SKM-1 treated with dmso at 0.1 percent for 144 hours (cell line): ENCODE results near the gene TBC1D22A.

Source experiments
- DNase-seq: peaks from one replicate; lab custom pipeline; 2025; ENCODE audit not compliant: unreplicated experiment; lab: John Stamatoyannopoulos, UW

Gene TBC1D22A

GRCh38 chr22:46922037-46922436, 159.6 kb downstream of the TBC1D22A start:
- no peak for DNase-seq

DNA sequence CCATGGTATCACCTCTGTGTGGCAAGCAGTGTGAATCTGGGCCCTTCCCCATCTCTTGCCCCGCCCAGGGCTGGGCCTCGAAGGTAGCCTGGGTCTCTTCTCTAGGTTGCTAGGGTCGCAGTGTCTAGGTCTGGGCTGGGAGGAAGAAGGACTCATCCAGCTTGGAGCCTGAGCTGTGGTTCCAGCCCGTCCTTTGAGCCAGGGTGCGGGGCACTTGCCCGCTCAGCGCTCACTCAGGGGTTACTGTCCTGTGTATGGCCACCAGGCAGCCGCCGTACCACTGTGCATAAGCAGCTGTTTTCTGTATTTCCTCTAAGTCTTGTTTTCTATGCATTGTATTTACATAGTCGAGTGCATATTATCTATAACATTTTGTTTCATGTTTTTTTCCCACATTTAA, 160.9 kb downstream of the TBC1D22A start:
- no peak for DNase-seq

DNA sequence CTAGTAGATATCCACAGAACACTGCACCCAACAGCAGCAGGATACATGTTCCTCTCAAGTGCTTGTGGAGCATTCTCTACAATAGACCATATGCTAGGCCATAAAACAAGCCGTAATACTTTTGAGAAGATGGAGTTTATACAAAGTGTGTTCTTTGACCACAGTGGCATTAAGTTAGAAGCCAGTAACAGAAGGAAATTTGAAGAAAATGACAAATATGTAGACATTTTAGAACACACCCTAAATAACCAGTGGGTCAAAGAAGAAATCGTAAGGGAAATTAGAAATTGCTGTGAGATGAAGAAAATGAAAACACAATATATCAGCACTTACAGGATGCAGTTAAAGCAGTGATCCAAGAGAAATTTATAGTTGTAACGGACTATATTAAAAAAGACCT, 163.4 kb downstream of the TBC1D22A start:
- DNase-seq: no peak

- DNase-seq: no peak
Measured at GRCh38 chr22:46929046-46929709, 166.7 kb downstream of the TBC1D22A start.

DNA sequence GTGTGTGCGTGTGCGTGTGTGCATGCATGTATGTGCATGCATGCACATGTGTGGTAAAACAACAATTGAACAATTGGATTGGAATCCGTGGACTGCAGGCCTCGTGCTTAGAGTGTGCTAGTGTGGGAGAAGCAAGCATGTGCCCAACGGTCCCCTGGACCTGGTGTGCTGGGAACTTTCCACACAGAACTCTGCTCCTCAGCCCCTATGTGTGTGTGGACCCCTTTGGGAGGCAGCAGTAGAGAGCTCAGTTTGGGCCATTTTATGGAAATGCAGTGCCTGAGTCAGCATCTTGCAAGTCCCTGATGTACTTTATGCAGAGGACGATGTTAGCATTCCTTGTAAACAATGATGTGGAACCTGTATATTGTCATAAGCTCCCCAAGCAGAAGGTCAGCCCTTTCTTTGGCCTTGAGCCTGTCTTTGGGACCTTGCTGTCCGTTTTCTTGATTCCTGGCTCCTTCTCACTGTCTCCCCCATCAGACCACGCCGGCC, 167.3 kb downstream of the TBC1D22A start:
- DNase-seq: no peak

GRCh38 chr22:46931414-46931813, 169.0 kb downstream of the TBC1D22A start:
- DNase-seq: no peak

- DNase-seq: no peak
Measured at GRCh38 chr22:46931881-46932280, 169.4 kb downstream of the TBC1D22A start.

DNA sequence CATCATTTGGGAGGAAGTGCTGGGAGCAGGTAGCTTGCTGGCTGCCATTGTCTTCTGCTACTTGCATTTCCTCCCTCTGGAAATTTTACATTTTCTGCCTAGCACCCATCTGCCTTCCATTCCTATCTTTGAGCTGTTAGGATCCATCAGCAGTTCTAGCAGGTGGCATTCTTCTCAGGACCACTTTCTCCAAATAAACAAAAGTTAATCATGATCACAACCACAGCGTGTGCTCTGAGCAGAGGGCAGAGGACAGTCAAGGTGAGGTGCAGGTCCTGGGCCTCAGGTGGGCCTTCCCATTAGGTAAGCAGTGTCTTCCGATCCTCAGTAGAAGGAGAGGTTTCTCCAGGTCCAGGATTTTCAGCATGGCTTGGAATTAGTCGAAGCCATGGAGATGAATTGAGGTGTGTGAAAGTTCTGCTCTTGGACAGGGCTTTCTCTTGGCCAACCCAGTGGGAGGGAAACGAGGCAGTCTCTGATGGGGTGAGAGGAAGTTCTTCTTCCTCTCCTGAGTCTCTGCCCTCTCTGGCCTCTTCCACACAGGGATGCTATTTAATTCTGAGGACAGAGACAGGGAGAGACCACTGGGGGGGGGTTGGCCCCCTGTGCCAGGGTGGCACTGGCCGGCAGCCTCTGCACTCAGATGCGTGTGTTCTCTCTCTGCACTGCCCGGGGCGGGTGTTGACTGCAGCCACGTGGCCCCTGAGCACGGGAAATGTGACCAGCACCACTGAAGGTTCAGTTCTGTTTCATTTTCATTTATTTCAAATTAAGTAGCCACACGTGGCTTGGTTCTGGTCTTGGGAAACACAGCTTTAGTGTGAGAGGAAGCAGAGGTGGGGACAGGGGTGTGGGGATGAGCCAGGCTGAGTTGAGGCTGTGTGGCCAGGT, 170.8 kb downstream of the TBC1D22A start:
- no peak for DNase-seq

DNA sequence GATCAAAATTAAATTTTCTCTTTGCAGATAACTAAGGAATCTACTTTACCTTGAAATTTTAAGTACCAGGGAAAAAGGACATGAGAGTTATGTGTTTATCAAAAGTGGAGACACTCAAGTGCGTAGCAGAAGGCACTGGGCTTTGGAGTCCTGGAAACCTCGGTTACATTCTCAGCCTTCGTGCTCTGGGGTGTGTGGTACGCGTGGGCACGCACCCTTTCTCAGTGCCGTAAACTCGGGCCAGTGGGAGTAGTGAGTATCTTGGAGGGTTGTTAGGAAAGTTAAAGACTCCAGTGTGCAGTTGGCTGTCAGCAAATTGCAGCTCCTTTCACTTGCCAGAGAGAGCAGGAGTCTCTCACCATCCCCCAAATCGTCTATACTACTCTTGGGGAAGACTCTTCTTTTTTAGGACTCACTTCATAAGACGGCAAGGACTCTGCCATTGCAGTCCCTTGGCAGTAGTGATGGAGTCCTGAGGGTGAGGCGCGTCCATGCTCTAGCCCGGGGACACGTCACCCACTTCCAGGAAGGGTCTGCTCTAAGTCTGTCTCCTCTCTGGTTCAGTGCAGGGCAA, 171.8 kb downstream of the TBC1D22A start:
- DNase-seq: no peak

DNA sequence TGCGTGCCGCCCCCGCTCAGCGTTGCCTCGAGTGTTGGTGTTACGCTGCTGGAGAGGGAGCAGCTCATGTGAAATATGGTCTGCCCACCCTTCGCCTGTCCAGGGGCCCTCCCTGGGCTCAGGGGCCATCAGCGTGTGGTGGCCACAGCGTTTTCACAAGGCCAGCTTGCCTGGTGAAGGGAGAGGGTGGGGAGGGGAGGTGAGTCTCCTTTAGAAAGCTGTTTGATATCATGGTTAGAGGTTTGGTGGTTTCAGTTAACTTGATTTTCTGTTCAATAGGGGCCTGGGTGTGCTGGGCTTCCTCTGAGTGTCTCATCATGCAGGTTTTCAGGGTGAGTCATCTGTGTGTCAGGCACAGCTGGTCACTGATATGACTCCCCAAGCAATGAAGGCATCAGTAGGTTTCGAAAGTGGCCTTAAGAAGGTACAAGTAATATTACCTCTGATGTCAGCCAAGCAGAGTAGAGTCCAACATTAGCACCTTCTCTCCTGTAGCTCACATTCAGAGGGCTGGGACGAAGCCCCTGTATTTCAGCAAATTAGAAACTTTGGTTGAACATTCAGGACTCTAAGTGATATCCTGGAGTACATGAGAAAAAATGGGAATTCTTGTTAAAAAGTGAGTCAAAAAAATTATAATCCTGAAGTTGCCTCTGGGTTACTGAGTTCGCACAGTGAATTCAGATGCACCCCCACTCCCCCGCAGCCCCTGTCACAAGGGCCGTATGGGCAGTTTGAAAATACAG, 172.5 kb downstream of the TBC1D22A start:
- DNase-seq: no peak

- no peak for DNase-seq
Measured at GRCh38 chr22:46935506-46936377, 173.3 kb downstream of the TBC1D22A start.

- DNase-seq: no peak
Measured at GRCh38 chr22:46936378-46936903, 174.0 kb downstream of the TBC1D22A start.

DNA sequence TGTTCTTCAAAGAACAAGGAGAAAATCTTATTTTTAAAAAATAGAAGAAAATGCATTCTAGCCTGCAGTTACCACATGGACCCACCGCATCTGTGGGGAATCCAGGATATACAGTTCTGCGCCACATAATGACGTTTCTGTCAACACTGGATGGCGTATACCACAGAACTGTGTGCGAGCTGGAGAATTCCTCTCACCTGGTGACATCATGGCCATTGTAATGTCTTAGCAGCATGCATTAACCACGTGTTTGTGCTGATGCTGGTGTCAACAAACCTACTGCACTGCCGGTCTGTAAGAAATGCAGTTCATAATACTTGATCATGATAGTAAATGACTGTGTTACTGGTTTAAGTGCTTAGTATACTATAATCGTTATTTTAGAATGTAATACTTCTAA, 174.7 kb downstream of the TBC1D22A start:
- no peak for DNase-seq

DNA sequence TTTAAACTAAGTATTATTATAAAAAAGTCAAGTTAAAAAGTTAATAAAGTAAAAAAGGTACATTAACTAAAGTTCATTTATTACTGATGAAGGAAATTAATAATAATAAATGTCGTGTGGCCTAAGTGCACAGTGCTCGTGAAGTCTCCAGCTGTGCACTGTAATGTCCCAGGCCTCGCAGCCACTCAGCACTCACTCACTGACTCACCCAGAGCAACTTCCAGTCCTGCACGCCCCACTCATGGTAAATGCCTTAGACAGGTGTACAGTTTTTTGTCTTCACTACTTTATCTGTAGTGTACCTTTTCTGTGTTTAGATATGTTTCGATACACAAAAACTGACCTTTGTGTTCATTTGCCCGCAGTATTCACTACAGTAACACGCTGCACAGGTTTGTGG, 175.5 kb downstream of the TBC1D22A start:
- DNase-seq: no peak

- DNase-seq: no peak
Measured at GRCh38 chr22:46941968-46942798, 179.7 kb downstream of the TBC1D22A start.

DNA sequence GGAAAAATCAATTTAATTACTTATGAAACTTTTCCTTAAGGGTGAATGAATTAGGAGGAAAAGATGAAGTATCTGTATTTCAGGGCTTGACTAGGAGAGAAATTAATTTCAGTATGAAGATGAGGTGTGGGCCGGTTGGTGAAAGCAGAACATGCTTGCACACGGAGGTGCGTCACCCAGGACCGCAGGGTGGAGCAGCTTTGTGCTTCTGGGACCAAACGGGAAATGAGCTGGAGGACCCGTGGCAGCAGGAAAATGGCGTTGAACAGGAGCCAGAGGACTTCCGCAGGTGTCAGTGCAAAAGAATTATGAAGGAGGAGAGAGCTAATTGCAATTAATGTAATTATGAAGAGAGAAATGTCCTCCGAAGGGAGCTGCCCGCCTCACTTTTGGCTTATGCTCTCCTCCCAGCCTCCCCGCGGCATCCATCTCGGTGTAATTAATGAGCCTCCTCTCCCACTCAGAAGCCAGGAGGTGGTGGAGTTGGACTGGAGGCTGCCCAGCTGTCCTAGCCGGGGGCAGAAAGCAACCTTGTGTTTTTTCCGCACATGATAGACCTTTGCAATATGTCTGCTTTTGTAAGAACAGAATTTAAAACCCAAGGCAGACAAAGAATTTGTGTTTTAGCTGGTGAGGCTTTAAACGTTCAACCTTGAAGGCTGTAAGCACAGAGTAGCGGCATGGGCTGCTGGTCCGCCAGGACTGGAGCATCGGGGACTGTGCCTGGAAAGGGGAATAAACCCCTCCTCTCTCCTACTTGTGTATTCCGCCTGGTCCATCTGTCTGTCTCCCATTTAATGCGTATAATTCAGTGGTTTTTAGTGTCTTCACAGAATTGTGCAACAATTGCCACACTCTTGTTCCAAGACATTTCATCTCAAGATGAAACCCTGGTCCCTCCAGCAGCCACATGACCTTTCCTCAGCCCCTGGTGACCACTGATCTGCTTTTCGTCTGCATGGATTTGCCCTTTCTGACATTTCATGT, 180.6 kb downstream of the TBC1D22A start:
- no peak for DNase-seq

DNA sequence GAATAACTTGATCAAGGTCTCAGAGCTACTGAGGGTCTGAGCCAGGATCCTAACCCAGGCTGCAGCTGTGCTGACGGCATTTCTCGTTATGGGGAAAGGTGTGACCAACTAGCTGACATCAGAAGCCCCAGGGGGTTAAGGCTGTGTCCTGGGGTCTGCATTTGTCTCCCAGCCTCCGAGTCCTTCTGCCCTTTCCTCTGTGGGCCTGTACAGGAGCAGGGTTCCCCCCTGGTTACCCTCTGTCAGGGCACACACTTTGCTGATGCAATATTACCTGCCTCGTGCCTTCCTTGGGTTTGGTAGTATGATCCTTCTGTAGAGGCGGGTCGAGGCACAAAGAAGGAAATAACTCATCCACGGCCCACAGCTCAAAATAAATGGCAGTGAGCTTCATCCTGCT, 183.0 kb downstream of the TBC1D22A start:
- DNase-seq: no peak

DNA sequence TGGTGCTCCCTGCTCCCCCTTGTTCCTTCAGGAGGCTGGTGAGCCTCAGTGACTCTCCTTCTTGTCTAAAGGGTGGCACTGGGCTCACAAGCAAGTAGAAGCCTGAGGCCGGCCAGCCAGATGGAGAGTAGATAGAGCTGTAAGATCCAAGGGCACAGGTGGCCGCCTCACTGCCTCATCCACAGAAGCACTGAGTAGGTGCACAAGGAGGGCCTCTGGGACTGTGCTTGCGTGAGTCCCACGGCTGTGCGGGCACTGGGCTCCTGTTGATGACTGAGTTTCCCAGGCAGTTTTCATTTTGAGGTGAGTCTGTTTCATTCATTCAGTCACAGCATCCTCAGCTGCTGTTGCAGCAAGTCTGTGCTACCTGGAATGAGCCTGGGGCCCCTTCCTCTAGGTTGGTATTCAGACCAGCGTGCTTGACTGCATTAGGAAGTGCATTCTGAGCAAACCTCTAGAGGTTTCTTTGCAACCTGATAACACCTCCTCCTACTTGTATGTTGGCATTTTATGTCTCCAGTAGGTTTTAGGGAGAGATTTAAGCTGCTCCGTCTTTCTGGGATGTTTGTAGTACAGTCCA, 184.0 kb downstream of the TBC1D22A start:
- no peak for DNase-seq
